RWPE1 (cell line): ENCODE measurements around the gene FTSJ1.

Experiments
- CTCF ChIA-PET: fragments of 350-600 bp; sonication (Branson Sonifier 250); formaldehyde crosslinking; extraction: SDS; loops from one replicate; lab custom pipeline; 2021; lab: Yijun Ruan, JAX
- POLR2A ChIA-PET: fragments of 400-600 bp; formaldehyde crosslinking; extraction: SDS; loops from one replicate; lab custom pipeline; 2020; ENCODE audit warnings: antibody characterized with exemption; ENCODE audit not compliant: low non-redundant PET; lab: Yijun Ruan, JAX
- DNase-seq: peaks from one replicate; pipeline ENCODE4 v3.0.0; 2012; ENCODE audit warnings: low spot score
- H3K27ac ChIP-seq: fragments of 450-650 bp; 2 replicates; pipeline ENCODE4 v1.5.1; 2017
- TF ChIP-seq, protein P1 (sequence below): fragments of 450-650 bp; conservative IDR thresholded peaks from 2 replicates; pipeline ENCODE4 v1.5.1; 2017; ENCODE audit warnings: low read depth, mild to moderate bottlenecking

FTSJ1 gene

DNA sequence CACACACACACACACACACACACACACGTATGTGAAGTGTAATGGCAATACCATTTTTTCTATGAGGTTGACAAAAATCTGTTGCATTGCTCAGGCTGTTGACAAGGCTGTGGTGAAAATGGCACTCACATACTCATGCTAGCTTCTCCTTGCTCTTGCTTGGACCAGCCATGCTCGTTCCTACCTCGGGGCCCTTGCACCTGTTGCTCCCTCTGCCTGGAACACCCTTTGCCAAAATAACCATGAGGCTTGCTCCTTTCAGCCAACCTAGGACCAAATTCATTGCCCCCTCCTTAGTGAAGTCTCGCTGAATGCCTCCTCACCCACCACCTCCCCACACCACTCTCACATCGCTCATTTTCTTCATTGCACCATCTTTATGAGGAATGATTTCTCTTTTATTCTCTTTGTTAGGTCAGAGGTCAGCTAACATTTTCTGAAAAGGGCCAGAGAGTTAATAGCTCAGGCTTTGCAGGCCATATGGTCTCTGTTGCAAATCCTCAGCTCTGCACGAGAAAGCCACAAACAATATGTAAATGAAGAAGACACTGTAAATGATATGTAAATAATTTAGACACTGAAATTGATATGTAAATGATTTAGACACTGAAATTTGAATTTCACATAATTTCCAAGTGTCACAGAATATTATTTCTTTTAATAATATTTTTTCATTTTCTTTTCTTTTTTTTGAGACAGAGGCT is 19.2 kb upstream of the FTSJ1 start:
- no peak for DNase-seq
- ChIA-PET POLR2A (no interaction called here), CTCF (no interaction called here)
- no peak overlapping the region for H3K27ac ChIP-seq
- TF ChIP-seq, protein P1, sequence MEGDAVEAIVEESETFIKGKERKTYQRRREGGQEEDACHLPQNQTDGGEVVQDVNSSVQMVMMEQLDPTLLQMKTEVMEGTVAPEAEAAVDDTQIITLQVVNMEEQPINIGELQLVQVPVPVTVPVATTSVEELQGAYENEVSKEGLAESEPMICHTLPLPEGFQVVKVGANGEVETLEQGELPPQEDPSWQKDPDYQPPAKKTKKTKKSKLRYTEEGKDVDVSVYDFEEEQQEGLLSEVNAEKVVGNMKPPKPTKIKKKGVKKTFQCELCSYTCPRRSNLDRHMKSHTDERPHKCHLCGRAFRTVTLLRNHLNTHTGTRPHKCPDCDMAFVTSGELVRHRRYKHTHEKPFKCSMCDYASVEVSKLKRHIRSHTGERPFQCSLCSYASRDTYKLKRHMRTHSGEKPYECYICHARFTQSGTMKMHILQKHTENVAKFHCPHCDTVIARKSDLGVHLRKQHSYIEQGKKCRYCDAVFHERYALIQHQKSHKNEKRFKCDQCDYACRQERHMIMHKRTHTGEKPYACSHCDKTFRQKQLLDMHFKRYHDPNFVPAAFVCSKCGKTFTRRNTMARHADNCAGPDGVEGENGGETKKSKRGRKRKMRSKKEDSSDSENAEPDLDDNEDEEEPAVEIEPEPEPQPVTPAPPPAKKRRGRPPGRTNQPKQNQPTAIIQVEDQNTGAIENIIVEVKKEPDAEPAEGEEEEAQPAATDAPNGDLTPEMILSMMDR: no peak

DNA sequence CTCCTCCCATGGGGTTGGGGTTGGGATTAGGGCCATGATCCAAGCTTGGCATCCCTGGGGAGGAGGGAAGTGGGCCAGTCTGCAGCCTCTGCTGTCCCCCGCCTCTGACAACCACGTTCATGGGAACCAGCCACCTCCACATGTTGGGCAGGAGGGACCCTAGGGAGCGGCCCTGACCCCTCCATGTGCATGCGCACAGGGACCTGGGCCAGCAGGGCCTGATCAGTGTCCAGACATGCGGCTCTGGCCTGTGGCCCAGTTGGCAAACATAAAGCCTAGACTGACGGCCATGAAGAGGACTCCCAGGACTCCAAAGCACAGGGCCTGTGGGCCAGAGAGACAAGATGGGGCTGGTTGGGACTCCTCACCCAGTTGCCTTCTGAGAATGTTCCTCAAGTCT is 17.3 kb upstream of the FTSJ1 start:
- ChIA-PET CTCF (no interaction called here), POLR2A (no interaction called here)
- peak overlapping the region; percentile 84 for H3K27ac ChIP-seq
- DNase-seq: no peak
- TF ChIP-seq, protein P1: no peak

DNA sequence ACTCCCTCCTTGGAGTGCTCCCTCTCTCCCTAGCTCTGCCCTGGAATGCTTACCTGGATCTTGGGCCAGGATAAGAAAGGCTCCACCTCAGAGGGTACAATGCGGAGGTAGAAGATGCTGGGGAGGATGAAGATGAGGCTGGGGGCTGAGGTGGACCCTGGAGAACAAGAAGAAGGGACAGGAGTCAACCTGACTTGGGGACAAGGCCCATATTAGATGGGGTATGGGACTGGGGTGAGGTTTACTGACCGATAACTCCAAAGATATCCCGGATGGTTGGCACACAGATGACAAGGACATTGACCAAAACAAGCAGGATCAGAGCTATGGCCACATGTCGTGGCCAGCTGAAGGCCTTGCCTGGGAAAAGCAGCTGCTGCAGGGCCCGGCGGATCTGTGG is 16.5 kb upstream of the FTSJ1 start:
- no peak for DNase-seq
- TF ChIP-seq, protein P1: no peak
- CTCF ChIA-PET: no interaction called here
- POLR2A ChIA-PET: no interaction called here
- H3K27ac ChIP-seq: peak overlapping the region; percentile 84

DNA sequence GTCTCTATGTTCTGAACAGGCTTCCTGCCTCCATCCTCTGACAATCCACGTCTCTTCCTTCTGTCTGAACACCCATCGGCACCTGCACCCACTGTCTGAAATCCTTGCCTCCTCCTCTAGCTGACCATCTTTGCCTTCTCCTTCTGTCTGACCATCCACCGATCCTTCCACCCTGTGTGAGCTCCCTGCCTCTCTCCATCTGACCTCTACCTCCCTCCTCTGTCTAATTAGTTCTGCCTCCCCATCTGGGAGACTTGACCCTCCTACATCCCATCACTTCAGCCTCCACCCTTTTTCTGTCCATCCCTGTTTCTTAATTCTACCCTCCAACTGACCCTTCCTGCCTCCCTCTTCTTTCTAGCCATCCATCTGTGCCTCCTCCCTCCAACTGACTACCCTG is 16.0 kb upstream of the FTSJ1 start:
- peak overlapping the region; percentile 84 for H3K27ac ChIP-seq
- TF ChIP-seq, protein P1: no peak
- CTCF ChIA-PET: no interaction called here
- POLR2A ChIA-PET: no interaction called here
- DNase-seq: no peak

DNA sequence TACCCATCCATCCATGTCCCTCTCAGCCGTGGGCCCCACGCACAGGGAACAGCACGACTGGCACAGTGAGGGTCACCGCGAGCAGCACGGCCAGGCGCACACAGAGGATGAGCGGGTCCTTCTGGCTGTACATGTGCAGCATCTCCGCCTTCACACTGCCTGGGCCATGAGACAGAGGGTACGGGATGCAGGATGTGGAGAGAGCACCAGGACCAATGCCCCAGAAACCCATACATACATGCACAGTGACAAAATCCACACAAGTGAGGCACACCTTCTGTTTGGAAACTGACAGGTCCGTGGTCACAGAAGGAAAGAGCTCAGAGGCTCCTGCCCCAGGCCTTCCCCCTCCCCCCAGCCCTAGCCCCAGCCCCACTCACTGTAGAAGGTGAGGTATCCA is 15.4 kb upstream of the FTSJ1 start:
- H3K27ac ChIP-seq: peak overlapping the region; percentile 84
- CTCF ChIA-PET: no interaction called here
- POLR2A ChIA-PET: no interaction called here
- no peak for DNase-seq
- TF ChIP-seq, protein P1: no peak

DNA sequence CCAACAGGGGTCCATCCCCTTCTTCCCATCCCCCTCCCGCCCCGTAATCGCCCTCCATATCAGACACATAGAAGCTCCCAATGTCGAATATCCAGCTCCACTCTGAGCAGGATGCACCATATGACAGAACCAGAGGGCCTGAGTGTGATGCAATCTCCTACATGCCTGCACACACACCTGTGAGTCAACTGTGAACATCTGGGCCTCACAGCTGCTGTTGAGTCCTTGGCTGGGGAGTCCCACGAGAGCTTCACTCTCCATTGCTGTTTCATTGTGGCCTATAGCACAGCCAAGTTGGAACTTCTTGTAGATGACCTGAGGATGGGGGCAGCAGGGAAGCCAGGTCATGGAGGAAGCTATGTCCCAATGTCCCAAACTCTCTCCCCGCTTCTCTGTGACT is 14.2 kb upstream of the FTSJ1 start:
- TF ChIP-seq, protein P1: no peak
- ChIA-PET CTCF (interaction anchor here (0.6 kb wide), 1 partner anchor 45 kb away, joined by 3 read pairs; no protein-coding TSS in a partner anchor), POLR2A (interaction anchor here (0.7 kb wide), 1 partner anchor 436 kb away, joined by 4 read pairs; the partner anchor contains the start of genes PQBP1 and TIMM17B)
- peak overlapping the region; percentile 84 for H3K27ac ChIP-seq
- peak; percentile 60 for DNase-seq
